Endothelial cell of umbilical vein (primary cell): ENCODE data around the gene IRX3.

Source experiments
- CTCF ChIP-seq, 2 donors: IDR thresholded peaks; 1 replicate in 1 of 2; 2 replicates in 1 of 2; pipeline ENCODE4 v1.5.1; 2011; ENCODE audit warnings: low read length in 2 of 2, mild to moderate bottlenecking in 2 of 2, moderate library complexity in 2 of 2, control low read depth in 1 of 2, inconsistent platforms in 1 of 2, low read depth in 1 of 2; ENCODE audit not compliant: insufficient read depth in 1 of 2; ENCODE audit errors: extremely low read depth in 1 of 2
- EZH2 ChIP-seq: IDR thresholded peaks from 2 replicates; pipeline ENCODE4 v1.6.1; 2012; ENCODE audit warnings: borderline replicate concordance, low read depth, mild to moderate bottlenecking, moderate library complexity, low read length, inconsistent platforms; ENCODE audit not compliant: severe bottlenecking
- GATA2 ChIP-seq: IDR thresholded peaks from 2 replicates; pipeline ENCODE4 v1.7.0; 2011; ENCODE audit warnings: low read depth, mild to moderate bottlenecking, moderate library complexity, mixed read lengths, low read length; ENCODE audit not compliant: insufficient read length, insufficient read depth
- MYC ChIP-seq: IDR thresholded peaks from one replicate; pipeline ENCODE4 v1.6.1; 2011; ENCODE audit warnings: mild to moderate bottlenecking, low read depth, low read length
- POLR2A ChIP-seq: IDR thresholded peaks from 2 replicates; pipeline ENCODE4 v1.6.1; 2012; ENCODE audit warnings: low read depth, mild to moderate bottlenecking, control low read depth, low read length
- POLR2AphosphoS5 ChIP-seq: IDR thresholded peaks from 2 replicates; pipeline ENCODE4 v1.6.1; 2012; ENCODE audit warnings: low read depth, mild to moderate bottlenecking, control low read depth, low read length, moderate library complexity; ENCODE audit not compliant: insufficient read depth
- TF ChIP-seq, protein P1 (sequence below): IDR thresholded peaks from 2 replicates; pipeline ENCODE4 v1.6.1; 2011; ENCODE audit not compliant: insufficient read depth, insufficient read length

DNA sequence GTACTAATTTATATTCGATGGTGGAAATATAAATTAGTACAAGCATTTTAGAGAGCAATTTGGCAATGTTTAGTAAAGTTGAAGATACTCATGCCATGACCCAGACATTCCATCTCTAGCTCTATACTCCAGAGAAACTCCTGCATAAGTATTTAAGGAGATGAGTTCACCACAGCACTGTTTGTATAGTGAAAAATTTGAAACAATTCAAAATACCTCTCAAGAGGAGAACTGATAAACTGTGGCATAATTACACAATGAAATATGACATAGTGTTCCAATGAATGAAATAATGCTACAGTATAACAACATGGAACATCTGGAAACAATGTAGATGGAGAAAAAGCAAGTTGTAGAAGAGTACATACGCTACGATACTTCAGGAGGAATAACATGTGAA lies 48.6 kb upstream of the IRX3 start:
- TF ChIP-seq POLR2A (no peak), CTCF (IDR thresholded peaks at IDR 0.05; ENCODE audit: extremely low read depth in 1 of 2, insufficient read depth in 1 of 2, low read depth in 1 of 2, low read length in 2 of 2) (no peak), EZH2 (no peak), GATA2 (no peak), POLR2AphosphoS5 (no peak), MYC (no peak)
- TF ChIP-seq, protein P1, sequence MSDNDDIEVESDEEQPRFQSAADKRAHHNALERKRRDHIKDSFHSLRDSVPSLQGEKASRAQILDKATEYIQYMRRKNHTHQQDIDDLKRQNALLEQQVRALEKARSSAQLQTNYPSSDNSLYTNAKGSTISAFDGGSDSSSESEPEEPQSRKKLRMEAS = no peak
